ENCODE measurements around the gene GUCA1C. TPM values are rescaled to one million over a fixed set of nuclear protein-coding genes. Genes with fewer than 3 reads are reported as not detected.
A peak's percentile ranks its signal among the peaks of the same experiment; 100 is the strongest.

The GUCA1C gene
- total RNA-seq, 1 donor from 2014 or later, result not detected

DNA sequence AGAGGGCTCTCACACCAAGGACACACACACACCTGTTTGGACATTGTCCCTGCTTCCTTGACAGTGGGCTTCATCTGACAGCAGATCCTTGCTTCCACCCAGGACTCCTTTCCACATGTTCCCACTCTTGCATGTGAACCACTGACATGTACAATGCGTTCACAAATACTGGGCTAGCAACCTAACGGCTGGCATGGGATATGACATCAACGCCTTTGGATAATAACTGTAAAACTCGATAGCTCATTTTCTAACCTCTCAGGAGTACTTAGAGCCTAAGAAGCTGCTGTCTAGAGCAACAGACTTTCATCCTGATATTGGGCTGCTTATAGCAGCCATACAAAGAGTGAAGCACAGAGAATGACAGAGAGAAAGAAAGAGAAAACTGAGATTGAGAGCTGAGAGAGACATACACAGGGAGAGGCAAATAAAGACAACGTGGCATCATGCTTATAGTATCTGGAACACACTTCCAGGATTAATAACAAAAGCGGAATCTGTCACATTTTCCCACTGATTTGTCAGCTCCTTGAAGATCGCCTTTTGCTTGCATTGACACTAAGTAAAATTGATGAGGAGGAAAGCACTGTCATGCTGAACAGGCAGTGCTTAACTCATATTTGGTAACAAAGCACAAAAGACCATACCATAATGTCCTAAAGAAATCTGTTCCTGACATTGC, 1.7 kb downstream of the GUCA1C start:
- Mint-ChIP-seq H3K9me3 (peaks cover 8% of the 10 kb centered on the region), H3K27ac (no peak overlapping the region)

DNA sequence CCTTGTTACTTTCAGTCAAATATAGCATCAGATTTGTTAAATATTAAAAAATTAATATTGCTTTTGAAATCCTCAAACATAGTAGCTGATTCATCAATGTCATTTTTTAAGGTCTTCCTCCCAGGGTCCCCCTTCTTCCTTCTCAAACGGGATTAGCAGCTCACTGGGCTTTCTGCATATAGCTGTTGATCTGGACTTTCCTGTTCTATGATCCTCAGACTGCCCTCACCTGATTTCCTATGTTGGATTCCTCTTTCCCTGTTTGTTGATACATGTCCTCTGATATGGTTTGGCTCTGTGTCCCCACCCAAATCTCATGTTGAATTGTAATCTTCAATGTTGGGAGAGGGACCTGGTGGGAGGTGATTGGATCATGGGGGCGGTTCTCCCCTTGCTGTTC, 5.8 kb downstream of the GUCA1C start:
- TF ChIP-seq CTCF (conservative IDR thresholded peaks at IDR 0.05), result no peak
- DNase-seq (ENCODE audit: extremely low spot score, unreplicated experiment), result no peak
- no peak overlapping the region for H3K27ac Mint-ChIP-seq
- peaks cover 8% of the 10 kb centered on the region for H3K9me3 Mint-ChIP-seq
- H3K27me3 Mint-ChIP-seq, result no peaks in the 10 kb centered on the region
- no peak overlapping the region for H3K4me3 Mint-ChIP-seq
- no peaks in the 10 kb centered on the region for H3K36me3 Mint-ChIP-seq
- no peaks in the 10 kb centered on the region for H3K4me1 Mint-ChIP-seq (ENCODE audit: unreplicated experiment)

More for the DNA sequence above, 1.7 kb downstream of the GUCA1C start:
- Mint-ChIP-seq H3K36me3 (no peaks in the 10 kb centered on the region), H3K27me3 (no peaks in the 10 kb centered on the region), H3K4me3 (peak overlapping the region; percentile 5), H3K4me1 (ENCODE audit: unreplicated experiment) (no peaks in the 10 kb centered on the region)
- DNase-seq (ENCODE audit: extremely low spot score, unreplicated experiment), result no peak
- TF ChIP-seq CTCF (conservative IDR thresholded peaks at IDR 0.05), result no peak

DNA sequence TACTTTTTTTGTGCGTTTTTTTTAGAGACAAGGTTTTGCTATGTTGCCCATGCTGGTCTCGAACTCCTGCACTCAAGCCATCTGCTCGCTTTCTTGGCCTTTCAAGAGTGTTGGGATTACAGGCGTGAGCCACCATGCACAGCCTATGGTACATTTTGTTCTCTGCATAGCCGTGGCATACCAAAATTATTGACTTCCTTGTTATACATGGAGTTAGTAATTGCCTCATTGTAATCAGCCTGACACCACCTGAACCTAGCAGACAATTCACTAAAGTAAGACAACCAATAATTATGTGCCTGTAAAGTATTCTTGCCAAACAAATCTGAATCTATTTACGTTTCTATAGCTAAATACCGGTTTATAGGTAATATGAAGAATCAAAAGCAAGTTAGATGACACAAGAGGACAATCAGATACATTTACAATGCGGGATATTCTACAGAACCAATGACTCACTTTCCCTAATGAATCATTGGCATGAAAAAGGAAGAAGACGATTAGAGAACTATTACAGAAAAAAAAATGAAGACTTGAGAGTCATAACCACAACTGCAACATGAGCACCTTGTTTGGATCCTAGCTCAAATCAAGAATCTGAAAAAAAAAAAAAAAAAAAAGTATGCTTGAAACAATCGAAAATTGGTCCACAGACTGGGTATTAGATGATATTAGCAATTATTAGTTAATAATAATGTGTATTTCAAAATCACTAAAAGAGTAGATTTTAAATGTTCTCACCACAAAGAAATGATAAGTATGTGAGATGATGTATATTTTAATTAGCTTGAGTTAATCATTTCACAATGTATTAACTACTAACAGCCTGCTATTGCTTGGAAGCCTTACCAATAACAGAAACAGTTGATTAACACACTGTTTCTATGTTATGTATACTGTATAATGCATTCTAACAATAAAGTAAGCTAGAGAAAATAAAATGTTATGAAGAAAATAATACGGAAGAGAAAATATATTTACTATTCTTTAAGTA, 7.1 kb downstream of the GUCA1C start:
- Mint-ChIP-seq H3K27ac (no peak overlapping the region), H3K36me3 (no peaks in the 10 kb centered on the region), H3K27me3 (no peaks in the 10 kb centered on the region), H3K4me1 (ENCODE audit: unreplicated experiment) (peaks cover under 1% of the 10 kb centered on the region), H3K4me3 (no peak overlapping the region), H3K9me3 (peaks cover 8% of the 10 kb centered on the region)
- no peak for TF ChIP-seq CTCF (conservative IDR thresholded peaks at IDR 0.05)
- no peak for DNase-seq (ENCODE audit: extremely low spot score, unreplicated experiment)

DNA sequence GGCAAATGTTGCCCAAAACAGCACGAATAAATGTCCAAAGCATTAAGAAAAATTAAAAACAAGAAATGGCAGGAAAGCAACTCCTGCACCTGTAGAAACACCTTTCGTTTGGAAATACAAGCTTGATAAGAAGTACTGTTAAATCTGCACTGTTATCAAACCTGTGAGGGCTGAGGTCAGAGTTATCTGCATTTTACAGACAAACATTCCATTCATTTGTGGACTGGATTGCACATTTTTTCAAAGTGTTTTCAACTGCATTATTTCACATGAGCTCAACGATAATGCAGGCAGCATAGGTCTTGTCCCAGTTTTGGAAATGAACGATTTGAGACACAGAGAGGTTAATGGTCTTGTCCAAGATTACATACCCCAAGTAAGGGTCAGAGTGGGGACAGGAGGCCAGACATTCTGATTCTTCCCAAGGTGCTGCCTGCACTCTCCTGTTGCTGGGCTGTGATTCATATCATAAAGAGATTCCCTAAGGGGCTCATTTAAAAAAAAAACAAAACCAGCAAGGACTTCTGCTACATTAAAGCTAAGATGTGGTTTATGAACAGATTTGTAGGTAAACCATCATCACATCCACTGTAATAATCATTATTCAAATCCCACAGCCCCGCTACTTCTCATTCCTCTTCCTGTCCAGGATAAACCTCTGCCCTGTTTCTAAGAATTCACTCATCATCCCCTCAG, 13.0 kb downstream of the GUCA1C start:
- peaks cover 19% of the 10 kb centered on the region for H3K4me1 Mint-ChIP-seq (ENCODE audit: unreplicated experiment)
- H3K9me3 Mint-ChIP-seq, result no peaks in the 10 kb centered on the region
- TF ChIP-seq CTCF (conservative IDR thresholded peaks at IDR 0.05), result no peak
- H3K27ac Mint-ChIP-seq, result no peak overlapping the region
- H3K27me3 Mint-ChIP-seq, result no peaks in the 10 kb centered on the region
- H3K36me3 Mint-ChIP-seq, result no peaks in the 10 kb centered on the region
- no peak for DNase-seq (ENCODE audit: extremely low spot score, unreplicated experiment)
- H3K4me3 Mint-ChIP-seq, result peak overlapping the region; percentile 20

DNA sequence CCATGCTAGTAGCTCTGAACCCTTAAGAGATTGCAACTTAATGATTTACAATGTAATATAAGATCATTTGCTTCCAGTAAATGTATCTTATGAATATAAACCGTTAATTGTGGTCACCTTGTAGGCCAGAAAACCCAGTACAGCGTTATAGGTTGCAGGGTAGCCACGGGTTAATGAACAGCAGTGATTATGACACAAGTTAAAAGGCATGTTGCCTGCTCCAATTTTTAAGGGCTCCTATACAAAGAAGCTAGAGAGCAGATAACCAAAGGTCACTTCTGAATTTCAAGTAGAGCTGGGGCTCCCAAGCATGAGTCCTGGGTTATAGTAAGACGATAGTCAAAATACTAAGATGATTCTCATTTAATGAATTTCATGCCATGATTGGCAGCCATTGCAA, 13.5 kb downstream of the GUCA1C start:
- DNase-seq (ENCODE audit: extremely low spot score, unreplicated experiment), result no peak
- H3K4me3 Mint-ChIP-seq, result peak overlapping the region; percentile 20
- no peak overlapping the region for H3K27ac Mint-ChIP-seq

More for the DNA sequence above, 13.5 kb downstream of the GUCA1C start:
- no peaks in the 10 kb centered on the region for H3K9me3 Mint-ChIP-seq
- no peaks in the 10 kb centered on the region for H3K36me3 Mint-ChIP-seq
- H3K27me3 Mint-ChIP-seq, result no peaks in the 10 kb centered on the region
- TF ChIP-seq CTCF (conservative IDR thresholded peaks at IDR 0.05), result no peak
- H3K4me1 Mint-ChIP-seq (ENCODE audit: unreplicated experiment), result peaks cover 19% of the 10 kb centered on the region

Measured in type B pancreatic cell (in vitro differentiated cells).